SK-N-SH (cell line): Measurements from ENCODE around the gene UBA5.

ENCODE experiments used
- CHD2 ChIP-seq: fragments of 150-350 bp; IDR thresholded peaks from 2 replicates; pipeline ENCODE4 v1.6.1; 2018; ENCODE audit warnings: low read length; ENCODE audit not compliant: partially characterized antibody
- CTCF ChIP-seq: fragments of 200-600 bp; sonication (generic); IDR thresholded peaks from 2 replicates; pipeline ENCODE4 v1.6.1; 2017; ENCODE audit warnings: antibody characterized with exemption, mild to moderate bottlenecking, moderate library complexity
- EP300 ChIP-seq, 2 experiments: IDR thresholded peaks; 2 replicates each; pipeline versions ENCODE4 v1.4.0 to v1.6.1; 2012; ENCODE audit warnings: borderline replicate concordance in 1 of 2, low read depth in 1 of 2, low read length in 1 of 2
- FOXJ3 ChIP-seq: sonication (generic); formaldehyde crosslinking; IDR thresholded peaks from 2 replicates; pipeline ENCODE4 v1.5.1; 2020; ENCODE audit warnings: mild to moderate bottlenecking, missing genetic modification reagents
- GABPA ChIP-seq: IDR thresholded peaks from 2 replicates; pipeline ENCODE4 v1.4.0; 2012; ENCODE audit warnings: low read depth, mild to moderate bottlenecking
- POLR2AphosphoS5 ChIP-seq: IDR thresholded peaks from 2 replicates; pipeline ENCODE4 v1.6.1; 2012; ENCODE audit warnings: low read depth, low read length
- REST ChIP-seq: IDR thresholded peaks from 2 replicates; pipeline ENCODE4 v1.6.1; 2012; ENCODE audit warnings: mild to moderate bottlenecking, low read depth, low read length, moderate library complexity
- TF ChIP-seq, protein P1 (sequence below): IDR thresholded peaks from 2 replicates; pipeline ENCODE4 v1.4.0; 2012; ENCODE audit warnings: low read depth
- TF ChIP-seq, protein P2 (sequence below): fragments of 150-350 bp; IDR thresholded peaks from 2 replicates; pipeline ENCODE4 v1.6.1; 2017; ENCODE audit warnings: antibody characterized with exemption, low read length, low read depth, borderline replicate concordance

GRCh38 chr3:132622148-132622547 lies 38.0 kb upstream of the UBA5 start:
- TF ChIP-seq GABPA: no peak
- TF ChIP-seq, protein P1, sequence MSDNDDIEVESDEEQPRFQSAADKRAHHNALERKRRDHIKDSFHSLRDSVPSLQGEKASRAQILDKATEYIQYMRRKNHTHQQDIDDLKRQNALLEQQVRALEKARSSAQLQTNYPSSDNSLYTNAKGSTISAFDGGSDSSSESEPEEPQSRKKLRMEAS: no peak
- no peak for TF ChIP-seq REST
- TF ChIP-seq EP300 (IDR thresholded peaks at IDR 0.05; ENCODE audit: borderline replicate concordance in 1 of 2, low read depth in 1 of 2, low read length in 1 of 2): no peak
- TF ChIP-seq CHD2: no peak
- no peak for TF ChIP-seq CTCF
- TF ChIP-seq, protein P2, sequence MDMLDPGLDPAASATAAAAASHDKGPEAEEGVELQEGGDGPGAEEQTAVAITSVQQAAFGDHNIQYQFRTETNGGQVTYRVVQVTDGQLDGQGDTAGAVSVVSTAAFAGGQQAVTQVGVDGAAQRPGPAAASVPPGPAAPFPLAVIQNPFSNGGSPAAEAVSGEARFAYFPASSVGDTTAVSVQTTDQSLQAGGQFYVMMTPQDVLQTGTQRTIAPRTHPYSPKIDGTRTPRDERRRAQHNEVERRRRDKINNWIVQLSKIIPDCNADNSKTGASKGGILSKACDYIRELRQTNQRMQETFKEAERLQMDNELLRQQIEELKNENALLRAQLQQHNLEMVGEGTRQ: no peak
- TF ChIP-seq FOXJ3 (CRISPR knock-in tag): no peak
- no peak for TF ChIP-seq POLR2AphosphoS5
